IMR-90 (cell line): ENCODE data around the gene RYR1.

Experiments used
- BHLHE40 ChIP-seq: fragments of 150-350 bp; IDR thresholded peaks from 2 replicates; pipeline ENCODE4 v1.6.1; 2016; ENCODE audit warnings: mild to moderate bottlenecking, low read depth, low read length
- CEBPB ChIP-seq: IDR thresholded peaks from 2 replicates; pipeline ENCODE4 v1.6.1; 2012; ENCODE audit warnings: low read depth, low read length, improper control_type of control experiment
- CHD1 ChIP-seq: IDR thresholded peaks from 2 replicates; pipeline ENCODE4 v1.6.1; 2012; ENCODE audit warnings: low read depth, low read length, improper control_type of control experiment
- CTCF ChIP-seq: conservative IDR thresholded peaks from 2 replicates; pipeline ENCODE4 v1.5.1; 2012; ENCODE audit warnings: mild to moderate bottlenecking, low read depth, low read length, improper control_type of control experiment
- FOS ChIP-seq: fragments of 150-350 bp; IDR thresholded peaks from 2 replicates; pipeline ENCODE4 v1.6.1; 2016; ENCODE audit warnings: low read depth, low read length
- MAZ ChIP-seq: IDR thresholded peaks from 2 replicates; pipeline ENCODE4 v1.6.1; 2012; ENCODE audit warnings: low read depth, mild to moderate bottlenecking, low read length, improper control_type of control experiment, moderate library complexity, borderline replicate concordance
- POLR2A ChIP-seq: IDR thresholded peaks from 2 replicates; pipeline ENCODE4 v1.6.1; 2012; ENCODE audit warnings: mild to moderate bottlenecking, low read depth, low read length
- RCOR1 ChIP-seq: IDR thresholded peaks from 2 replicates; pipeline ENCODE4 v1.6.1; 2012; ENCODE audit warnings: mild to moderate bottlenecking, low read length, improper control_type of control experiment; ENCODE audit not compliant: insufficient replicate concordance
- RFX5 ChIP-seq: IDR thresholded peaks from 2 replicates; pipeline ENCODE4 v1.8.0; 2012; ENCODE audit warnings: low read depth, mild to moderate bottlenecking, low read length, moderate library complexity
- TF ChIP-seq, protein P1 (sequence below): fragments of 150-350 bp; IDR thresholded peaks from 2 replicates; pipeline ENCODE4 v1.6.1; 2017; ENCODE audit warnings: mild to moderate bottlenecking, antibody characterized with exemption, low read length, low read depth

- TF ChIP-seq, protein P1, sequence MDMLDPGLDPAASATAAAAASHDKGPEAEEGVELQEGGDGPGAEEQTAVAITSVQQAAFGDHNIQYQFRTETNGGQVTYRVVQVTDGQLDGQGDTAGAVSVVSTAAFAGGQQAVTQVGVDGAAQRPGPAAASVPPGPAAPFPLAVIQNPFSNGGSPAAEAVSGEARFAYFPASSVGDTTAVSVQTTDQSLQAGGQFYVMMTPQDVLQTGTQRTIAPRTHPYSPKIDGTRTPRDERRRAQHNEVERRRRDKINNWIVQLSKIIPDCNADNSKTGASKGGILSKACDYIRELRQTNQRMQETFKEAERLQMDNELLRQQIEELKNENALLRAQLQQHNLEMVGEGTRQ: no peak
- no peak for TF ChIP-seq CEBPB
- no peak for TF ChIP-seq POLR2A
- no peak for TF ChIP-seq BHLHE40
- no peak for TF ChIP-seq CTCF
- no peak for TF ChIP-seq RFX5
- no peak for TF ChIP-seq RCOR1
- TF ChIP-seq CHD1: no peak
- TF ChIP-seq MAZ: no peak
- TF ChIP-seq FOS: no peak
These were observed 85.7 kb downstream of the RYR1 start for GRCh38 chr19:38519168-38519567.
